ENCODE data around the gene DOP1B.

GRCh38 chr21:36132696-36133095 lies 23.9 kb upstream of the DOP1B start:
- TF ChIP-seq, protein P1, sequence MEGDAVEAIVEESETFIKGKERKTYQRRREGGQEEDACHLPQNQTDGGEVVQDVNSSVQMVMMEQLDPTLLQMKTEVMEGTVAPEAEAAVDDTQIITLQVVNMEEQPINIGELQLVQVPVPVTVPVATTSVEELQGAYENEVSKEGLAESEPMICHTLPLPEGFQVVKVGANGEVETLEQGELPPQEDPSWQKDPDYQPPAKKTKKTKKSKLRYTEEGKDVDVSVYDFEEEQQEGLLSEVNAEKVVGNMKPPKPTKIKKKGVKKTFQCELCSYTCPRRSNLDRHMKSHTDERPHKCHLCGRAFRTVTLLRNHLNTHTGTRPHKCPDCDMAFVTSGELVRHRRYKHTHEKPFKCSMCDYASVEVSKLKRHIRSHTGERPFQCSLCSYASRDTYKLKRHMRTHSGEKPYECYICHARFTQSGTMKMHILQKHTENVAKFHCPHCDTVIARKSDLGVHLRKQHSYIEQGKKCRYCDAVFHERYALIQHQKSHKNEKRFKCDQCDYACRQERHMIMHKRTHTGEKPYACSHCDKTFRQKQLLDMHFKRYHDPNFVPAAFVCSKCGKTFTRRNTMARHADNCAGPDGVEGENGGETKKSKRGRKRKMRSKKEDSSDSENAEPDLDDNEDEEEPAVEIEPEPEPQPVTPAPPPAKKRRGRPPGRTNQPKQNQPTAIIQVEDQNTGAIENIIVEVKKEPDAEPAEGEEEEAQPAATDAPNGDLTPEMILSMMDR (IDR thresholded peaks at IDR 0.05), result no peak
- TF ChIP-seq POLR2A (IDR thresholded peaks at IDR 0.05), result no peak

Measured in adrenal gland (tissue), 5 donors.